SIG-M5 treated with dmso at 0.1 percent for 504 hours (cell line): ENCODE data around the gene REPIN1.
A peak's percentile ranks its signal among the peaks of the same experiment; 100 is the strongest.

Experiments used
- DNase-seq: peaks from one replicate; lab custom pipeline; 2025; ENCODE audit not compliant: unreplicated experiment; lab: John Stamatoyannopoulos, UW

Gene REPIN1

DNA sequence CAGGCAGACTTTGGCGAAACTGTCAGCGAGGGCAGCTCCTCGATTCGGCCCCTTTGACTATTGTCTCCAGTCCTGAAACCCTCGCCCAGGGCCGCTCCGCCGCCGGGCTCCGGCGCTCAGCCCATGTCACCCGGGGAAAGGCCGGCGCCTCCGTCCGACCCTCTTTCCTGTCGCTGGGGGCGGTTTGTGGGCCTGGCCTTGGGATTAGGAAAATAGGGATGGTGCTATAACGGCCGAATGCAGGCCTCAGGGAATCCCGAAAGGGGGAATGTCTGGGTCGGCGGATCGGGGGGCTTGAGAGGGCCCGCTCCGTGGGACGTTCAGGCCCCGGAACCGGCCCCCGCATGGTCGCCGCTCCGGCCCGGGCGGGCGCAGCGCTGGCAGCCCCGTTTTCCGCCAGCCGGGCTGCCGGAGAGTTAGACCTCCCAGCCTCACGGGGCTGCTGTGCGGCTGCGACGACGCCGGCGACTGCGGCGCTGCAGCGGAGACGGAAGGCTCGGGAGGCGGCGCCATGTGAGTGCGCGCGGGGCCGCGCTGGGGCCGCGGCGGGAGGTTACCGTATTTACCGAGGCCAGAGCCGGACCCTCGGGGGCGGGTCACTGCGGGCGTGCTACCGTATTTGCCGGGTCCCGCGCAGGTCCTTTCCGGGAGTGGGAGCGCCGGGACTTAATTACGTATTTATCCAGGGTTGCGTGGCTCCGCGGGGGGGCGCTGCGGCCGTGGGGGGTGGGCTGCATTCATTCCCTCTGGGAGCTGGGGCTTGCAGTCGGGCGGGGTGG, 36.4 kb downstream of the REPIN1 start:
- peak; percentile 63 for DNase-seq

GRCh38 chr7:150405584-150406311, 37.1 kb downstream of the REPIN1 start:
- no peak for DNase-seq

- no peak for DNase-seq
Measured at GRCh38 chr7:150406312-150406566, 37.6 kb downstream of the REPIN1 start.

DNA sequence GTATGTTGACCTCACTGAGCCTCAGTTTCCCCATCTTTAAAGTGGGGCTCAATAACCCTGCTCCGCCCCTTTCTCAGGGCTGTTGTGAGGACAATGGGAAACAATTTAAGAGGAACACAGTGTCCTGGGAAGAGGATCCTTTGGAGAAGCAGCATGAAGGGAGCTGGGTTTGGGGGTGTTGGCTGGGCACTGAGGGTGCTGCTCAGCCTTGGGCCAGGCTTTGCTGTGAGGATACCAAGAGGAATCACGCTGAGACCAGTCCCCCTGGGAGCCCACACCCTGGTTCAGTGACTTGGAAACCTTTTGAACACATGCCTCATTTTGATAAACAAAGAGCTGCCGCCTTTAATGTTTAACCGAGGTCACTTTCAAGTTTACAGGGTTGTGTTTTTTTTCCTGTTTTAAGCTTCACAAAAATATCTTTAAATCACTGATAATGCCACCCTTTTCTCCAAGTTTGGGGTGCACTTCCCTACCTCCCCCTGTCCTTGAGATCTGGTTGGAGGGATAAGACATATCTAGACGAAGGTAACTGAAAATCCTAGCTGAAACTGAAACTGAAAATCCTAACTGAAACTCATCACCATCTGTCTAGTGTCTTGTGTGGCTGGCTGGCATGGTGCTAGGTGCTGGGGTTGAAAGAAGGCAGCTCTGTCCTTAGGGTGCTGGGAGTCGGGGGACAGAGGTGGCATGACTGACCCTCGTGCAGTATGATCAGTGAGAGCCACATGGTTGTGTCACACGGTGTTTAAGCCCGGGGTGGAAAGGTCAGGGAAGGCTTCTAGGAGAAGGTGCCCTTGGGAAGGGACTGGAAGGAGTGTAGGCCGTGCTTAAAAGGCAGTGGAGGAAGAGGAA, 38.2 kb downstream of the REPIN1 start:
- no peak for DNase-seq

- DNase-seq: no peak
Measured at GRCh38 chr7:150407588-150408392, 39.2 kb downstream of the REPIN1 start.

DNA sequence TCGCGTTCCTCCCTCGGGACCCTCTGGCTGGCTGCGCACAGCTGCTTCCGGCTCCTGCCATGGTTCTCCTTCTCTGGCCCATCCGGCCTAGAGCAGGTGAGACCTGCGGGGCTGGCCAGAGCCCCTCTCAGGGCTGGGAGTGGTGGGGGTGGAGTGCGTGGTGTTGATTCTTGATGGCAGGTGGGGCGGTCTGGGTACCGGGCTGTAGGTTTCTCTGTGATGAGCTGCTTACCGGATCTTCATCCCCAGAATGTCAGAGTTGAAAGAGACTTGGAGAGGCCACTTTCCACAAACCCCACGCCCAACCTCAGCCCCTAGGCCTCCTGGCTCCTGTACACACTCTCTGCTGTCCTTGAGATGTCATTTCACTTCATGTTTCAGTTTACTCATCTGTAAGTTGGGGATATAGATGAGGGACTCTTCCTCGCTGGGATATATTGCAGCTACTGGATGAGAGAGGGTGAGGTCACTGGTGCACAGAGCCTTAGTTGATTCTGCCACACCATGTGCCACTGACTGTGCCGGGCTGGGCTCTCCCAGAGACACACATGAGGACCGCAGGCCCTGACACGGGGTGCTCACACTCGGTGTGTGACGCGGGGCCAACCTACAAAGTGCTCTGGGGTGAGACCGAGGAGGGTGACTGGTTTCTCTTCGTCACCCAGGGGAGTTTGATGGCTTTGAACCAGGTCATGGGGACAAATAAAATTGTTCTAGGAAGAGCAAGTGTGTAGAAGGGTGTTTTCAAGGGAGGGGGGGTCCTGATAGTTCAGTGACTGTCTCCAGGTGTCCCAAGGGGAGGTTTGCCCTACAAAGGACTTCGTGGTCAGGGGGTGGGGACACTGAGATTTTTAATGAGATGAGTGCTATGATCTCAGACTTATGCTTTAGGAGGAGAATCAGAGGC, 40.0 kb downstream of the REPIN1 start:
- DNase-seq: no peak

DNA sequence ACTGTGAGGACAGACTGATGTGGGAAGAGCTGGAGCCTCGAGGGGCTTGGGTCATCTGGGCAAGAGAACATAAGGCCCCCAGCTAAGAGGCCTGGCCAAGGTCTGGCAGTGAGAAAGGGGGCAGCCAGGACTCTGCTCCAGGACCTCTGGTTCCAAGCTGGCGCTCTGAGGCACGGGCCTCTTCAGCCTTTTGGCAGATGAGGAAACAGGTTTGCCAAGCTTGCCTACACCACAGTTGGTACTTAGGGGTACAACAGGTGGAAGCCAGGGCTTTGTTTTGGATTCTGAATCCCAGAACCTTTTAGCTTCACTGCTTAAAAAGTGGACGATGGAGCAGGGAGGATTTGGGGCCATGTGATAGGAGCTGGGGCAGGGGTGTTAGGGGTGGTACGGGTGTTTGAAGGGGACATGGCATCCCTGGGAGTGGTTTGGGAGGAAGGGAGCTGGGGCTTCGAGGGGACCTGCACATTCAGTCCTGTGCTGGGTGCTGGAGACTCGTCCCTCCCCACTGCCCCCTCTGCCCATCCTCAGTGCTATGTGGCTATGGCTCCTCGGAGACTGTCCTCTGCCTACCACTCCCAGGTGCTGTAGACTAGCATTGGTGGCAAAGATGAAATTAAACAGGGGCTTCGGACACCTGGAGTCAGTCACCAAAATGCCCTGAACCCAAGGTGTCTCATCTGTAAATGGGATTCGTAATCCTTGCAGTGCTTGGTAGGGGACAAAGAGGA, 40.8 kb downstream of the REPIN1 start:
- DNase-seq: no peak

- DNase-seq: no peak
Measured at GRCh38 chr7:150410131-150410530, 41.5 kb downstream of the REPIN1 start.

DNA sequence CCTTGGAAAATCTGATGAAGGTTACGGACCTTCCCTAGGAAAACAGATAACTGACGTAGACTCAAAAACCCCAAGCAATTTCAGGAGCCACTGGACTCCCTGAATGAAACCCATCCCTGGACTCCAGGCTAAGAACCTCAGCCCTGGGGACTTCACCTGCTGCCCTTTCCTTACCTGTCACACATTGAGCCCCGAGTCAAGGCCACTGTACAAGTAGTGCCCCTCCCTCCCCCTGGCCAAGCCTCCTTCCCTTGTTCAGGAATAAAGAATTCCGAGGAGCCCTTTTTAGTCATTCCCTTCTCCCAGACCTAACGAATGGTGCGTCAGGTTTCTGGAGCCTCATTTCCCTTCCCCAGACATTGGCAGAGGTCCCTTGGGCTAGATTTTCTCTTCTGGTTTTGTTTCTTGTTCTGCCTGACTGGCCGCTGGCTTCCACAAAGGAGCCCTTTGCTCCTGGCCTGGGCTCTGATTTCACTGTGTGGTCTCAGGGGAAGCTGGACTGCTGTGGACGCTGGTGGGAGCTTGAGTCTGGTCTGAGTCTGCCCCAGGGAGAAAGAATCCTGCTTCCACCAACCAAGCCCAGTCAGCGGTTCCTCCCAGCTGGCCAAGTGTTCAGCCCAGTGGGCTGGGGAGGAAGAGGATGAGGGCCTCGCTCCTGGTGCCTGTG, 42.2 kb downstream of the REPIN1 start:
- DNase-seq: no peak

DNA sequence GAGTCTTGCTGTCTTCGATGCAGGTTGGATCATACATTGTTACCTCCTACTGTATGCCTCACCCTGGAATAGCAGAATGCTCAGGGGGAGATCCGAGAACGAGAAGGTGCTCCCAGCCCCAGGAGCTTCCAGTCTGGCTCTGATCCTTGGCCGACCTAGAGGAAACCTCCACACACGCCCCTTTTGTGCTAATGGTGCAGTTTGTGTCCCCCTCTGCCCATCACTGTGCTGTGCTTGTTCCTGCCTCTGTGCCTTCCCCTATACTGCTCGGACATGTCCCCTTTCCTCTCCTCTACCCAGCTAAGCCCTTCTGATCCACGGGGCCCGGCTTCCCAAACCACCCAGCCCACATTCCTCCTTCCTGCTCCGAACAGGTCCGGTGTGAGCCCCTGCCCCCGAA, 43.0 kb downstream of the REPIN1 start:
- DNase-seq: no peak

GRCh38 chr7:150412016-150412415, 43.4 kb downstream of the REPIN1 start:
- DNase-seq: no peak

GRCh38 chr7:150412518-150413488, 44.2 kb downstream of the REPIN1 start:
- no peak for DNase-seq

- no peak for DNase-seq
Measured at GRCh38 chr7:150413640-150414081, 45.0 kb downstream of the REPIN1 start.

DNA sequence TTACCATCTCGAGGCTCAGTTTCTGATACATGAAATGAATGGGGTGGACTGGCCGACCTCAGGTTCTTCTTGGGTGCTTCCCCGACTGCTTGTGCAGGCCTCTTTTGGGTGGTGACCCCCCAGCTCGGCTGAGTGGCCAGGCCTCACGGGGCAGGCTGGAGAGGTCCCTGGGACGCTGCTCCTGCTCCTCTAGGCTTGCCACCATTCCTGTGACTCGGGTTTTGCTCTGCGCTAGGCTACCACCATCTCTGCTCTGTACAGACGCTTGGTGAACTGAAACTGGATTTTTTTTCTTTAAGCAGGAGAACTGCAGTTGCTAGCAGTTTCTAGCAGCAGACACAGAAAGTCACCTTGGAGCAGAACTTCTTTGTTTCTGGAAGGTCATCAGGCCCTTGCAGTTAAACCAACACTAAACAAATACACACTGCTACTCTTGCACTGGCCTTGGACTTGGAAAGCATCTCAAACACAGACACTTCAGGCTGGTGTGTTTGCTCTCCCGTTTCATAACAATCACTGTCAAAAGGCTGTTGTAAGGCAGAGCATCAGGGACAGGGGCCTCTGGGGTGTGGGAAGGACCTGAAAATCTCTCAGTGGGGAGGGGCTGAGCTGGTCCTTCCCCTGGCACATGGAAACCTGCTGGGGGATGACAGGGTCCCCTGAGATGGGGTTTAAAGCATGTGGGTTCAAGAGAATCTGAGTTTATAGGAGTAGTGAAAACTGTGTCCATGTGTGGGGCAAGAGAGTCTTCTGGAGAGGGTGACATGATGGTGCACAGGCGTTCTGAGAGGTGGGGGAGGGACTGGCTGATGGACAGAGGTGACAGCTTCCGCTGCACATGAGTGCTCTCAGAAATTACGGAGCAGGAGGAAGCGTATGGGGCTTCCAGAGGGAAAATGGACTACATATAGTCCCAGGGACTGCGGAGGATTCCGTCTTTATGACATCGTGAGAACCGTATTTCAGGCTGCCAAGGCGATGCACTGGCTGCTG, 46.8 kb downstream of the REPIN1 start:
- DNase-seq: no peak

- DNase-seq: no peak
Measured at GRCh38 chr7:150417239-150417638, 48.6 kb downstream of the REPIN1 start.

- DNase-seq: no peak
Measured at GRCh38 chr7:150417863-150418262, 49.2 kb downstream of the REPIN1 start.
